Progenitor cell of endocrine pancreas (in vitro differentiated cells): ENCODE results near the gene TDRD10. TPM values are rescaled to one million over a fixed set of nuclear protein-coding genes. Genes with fewer than 3 reads are reported as not detected.

Experiments
- DNase-seq: peaks from one replicate; pipeline ENCODE4 v3.0.0; 2021; ENCODE audit warnings: low spot score; ENCODE audit not compliant: unreplicated experiment
- H3K27ac Mint-ChIP-seq: 2 replicates; pipeline ENCODE4 v1.8.0; 2021; ENCODE audit warnings: mild to moderate bottlenecking, moderate library complexity, mixed read lengths
- H3K27me3 Mint-ChIP-seq: 2 replicates; pipeline ENCODE4 v1.8.0; 2021; ENCODE audit warnings: mixed read lengths
- H3K36me3 Mint-ChIP-seq: 2 replicates; pipeline ENCODE4 v1.8.0; 2022; ENCODE audit warnings: mixed read lengths; ENCODE audit not compliant: insufficient read depth
- H3K4me1 Mint-ChIP-seq: 2 replicates; pipeline ENCODE4 v1.8.0; 2021; ENCODE audit warnings: low read depth, mixed read lengths
- H3K4me3 Mint-ChIP-seq: 2 replicates; pipeline ENCODE4 v1.8.0; 2021; ENCODE audit warnings: low read depth, mild to moderate bottlenecking, moderate library complexity, mixed read lengths
- H3K9me3 Mint-ChIP-seq: 2 replicates; pipeline ENCODE4 v1.8.0; 2021; ENCODE audit warnings: low read depth, mixed read lengths
- CTCF ChIP-seq: fragments of 200-600 bp; sonication (generic); IDR thresholded peaks from one replicate; pipeline ENCODE4 v1.5.0; 2021; ENCODE audit warnings: antibody characterized with exemption, mild to moderate bottlenecking; ENCODE audit not compliant: unreplicated experiment
- total RNA-seq: library from RNA; stranded (reverse); gene quantifications from 2 replicates; pipeline ENCODE4 v1.2.1, GENCODE V29; 2021

TDRD10 gene
- total RNA-seq, 1 donor from 2014 or later, result not detected

- Mint-ChIP-seq H3K36me3 (no peaks in the 10 kb centered on the region), H3K4me3 (no peak overlapping the region), H3K27ac (no peak overlapping the region), H3K27me3 (peaks cover 34% of the 10 kb centered on the region), H3K9me3 (no peaks in the 10 kb centered on the region), H3K4me1 (no peaks in the 10 kb centered on the region)
- TF ChIP-seq CTCF, result no peak
- no peak for DNase-seq
These were observed 15.6 kb downstream of the TDRD10 start for GRCh38 chr1:154517661-154518060.

GRCh38 chr1:154519591-154519991 lies 17.6 kb downstream of the TDRD10 start:
- no peaks in the 10 kb centered on the region for H3K36me3 Mint-ChIP-seq
- no peak overlapping the region for H3K27ac Mint-ChIP-seq
- no peak for TF ChIP-seq CTCF
- H3K27me3 Mint-ChIP-seq, result peaks cover 32% of the 10 kb centered on the region
- no peaks in the 10 kb centered on the region for H3K4me1 Mint-ChIP-seq
- H3K9me3 Mint-ChIP-seq, result no peaks in the 10 kb centered on the region
- H3K4me3 Mint-ChIP-seq, result no peak overlapping the region
- DNase-seq, result no peak

- no peak for TF ChIP-seq CTCF
- DNase-seq, result no peak
- Mint-ChIP-seq H3K4me3 (no peak overlapping the region), H3K36me3 (no peaks in the 10 kb centered on the region), H3K27me3 (peaks cover 31% of the 10 kb centered on the region), H3K9me3 (no peaks in the 10 kb centered on the region), H3K27ac (no peak overlapping the region), H3K4me1 (no peaks in the 10 kb centered on the region)
These were observed 18.3 kb downstream of the TDRD10 start for GRCh38 chr1:154520333-154520732.

- H3K4me1 Mint-ChIP-seq, result no peaks in the 10 kb centered on the region
- no peak for TF ChIP-seq CTCF
- no peaks in the 10 kb centered on the region for H3K9me3 Mint-ChIP-seq
- peaks cover 21% of the 10 kb centered on the region for H3K27me3 Mint-ChIP-seq
- H3K27ac Mint-ChIP-seq, result no peak overlapping the region
- no peak overlapping the region for H3K4me3 Mint-ChIP-seq
- DNase-seq, result no peak
- no peaks in the 10 kb centered on the region for H3K36me3 Mint-ChIP-seq
These were observed 19.7 kb downstream of the TDRD10 start for GRCh38 chr1:154521695-154522094.

- Mint-ChIP-seq H3K27me3 (peaks cover 12% of the 10 kb centered on the region), H3K27ac (no peak overlapping the region), H3K4me1 (no peaks in the 10 kb centered on the region), H3K36me3 (no peaks in the 10 kb centered on the region), H3K4me3 (no peak overlapping the region), H3K9me3 (no peaks in the 10 kb centered on the region)
- no peak for TF ChIP-seq CTCF
- DNase-seq, result no peak
These were observed 22.9 kb downstream of the TDRD10 start for GRCh38 chr1:154524881-154525280.

- Mint-ChIP-seq H3K27me3 (peaks cover 6% of the 10 kb centered on the region), H3K4me1 (no peaks in the 10 kb centered on the region), H3K9me3 (peaks cover 4% of the 10 kb centered on the region), H3K4me3 (no peak overlapping the region), H3K36me3 (no peaks in the 10 kb centered on the region), H3K27ac (no peak overlapping the region)
- DNase-seq, result no peak
- no peak for TF ChIP-seq CTCF
These were observed 25.2 kb downstream of the TDRD10 start for GRCh38 chr1:154527192-154527591.
